H1 (cell line): ENCODE data around the gene BORA. TPM values are rescaled to one million over a fixed set of nuclear protein-coding genes. Genes with fewer than 3 reads are reported as not detected.

Source experiments
- CTCF ChIA-PET: fragments of 300-600 bp; sonication (Branson Sonifier 250); formaldehyde crosslinking; loops from one replicate; lab custom pipeline; 2021; ENCODE audit not compliant: partially characterized antibody; lab: Charles Lee
- POLR2A ChIA-PET: fragments of 300-600 bp; sonication (Branson Sonifier 250); formaldehyde crosslinking; loops from one replicate; lab custom pipeline; 2021; ENCODE audit warnings: inconsistent platforms; ENCODE audit not compliant: partially characterized antibody; lab: Charles Lee
- DNase-seq, 2 experiments: peaks; one replicate each; pipeline versions ENCODE4 v3.0.0 to v3.0.0-alpha.2; 2010 to 2022; ENCODE audit warnings: low spot score in 2 of 2, low read depth in 1 of 2, mixed read lengths in 1 of 2
- FAIRE-seq: peaks from 2 replicates; lab custom pipeline; 2011; peaks lifted over from hg19 to GRCh38; lab: Jason Lieb, UNC
- H2AFZ ChIP-seq: 2 replicates; pipeline ENCODE4 v1.8.1; 2012; ENCODE audit warnings: low read length, inconsistent platforms
- H2AK5ac ChIP-seq: 2 replicates; pipeline ENCODE4 v1.6.1; 2013; ENCODE audit warnings: low read depth, low read length
- H2BK120ac ChIP-seq: replicated peaks from 2 replicates; pipeline ENCODE3; 2013; ENCODE audit warnings: low read depth, low read length, inconsistent platforms
- H2BK12ac ChIP-seq: 2 replicates; pipeline ENCODE4 v1.6.1; 2013; ENCODE audit warnings: low read depth, low read length
- H2BK15ac ChIP-seq: 2 replicates; pipeline ENCODE4 v1.6.1; 2013; ENCODE audit warnings: low read length
- H2BK20ac ChIP-seq: 2 replicates; pipeline ENCODE4 v1.6.1; 2013; ENCODE audit warnings: low read length
- H2BK5ac ChIP-seq: 2 replicates; pipeline ENCODE4 v1.6.1; 2013; ENCODE audit warnings: low read depth, low read length
- H3K14ac ChIP-seq: 2 replicates; pipeline ENCODE4 v1.6.1; 2013; ENCODE audit warnings: inconsistent platforms; ENCODE audit not compliant: insufficient read length
- H3K18ac ChIP-seq: 2 replicates; pipeline ENCODE4 v1.6.1; 2013; ENCODE audit warnings: low read length; ENCODE audit errors: extremely low read depth
- H3K23ac ChIP-seq: 2 replicates; pipeline ENCODE4 v1.6.1; 2013; ENCODE audit warnings: inconsistent platforms; ENCODE audit not compliant: insufficient read length
- H3K23me2 ChIP-seq: 2 replicates; pipeline ENCODE4 v1.6.1; 2013; ENCODE audit warnings: low read depth, low read length
- H3K27ac ChIP-seq: 2 replicates; pipeline ENCODE4 v1.6.1; 2011; ENCODE audit warnings: low read depth, low read length, inconsistent platforms
- H3K27me3 ChIP-seq, 4 experiments: replicated peaks in 1 of 4; 1 replicate in 1 of 4; 2 replicates in 3 of 4; pipeline versions ENCODE4 v1.6.1 to v1.8.1; 2011 to 2013; ENCODE audit warnings: low read length in 3 of 4, mild to moderate bottlenecking in 3 of 4, inconsistent platforms in 2 of 4, mixed read lengths in 2 of 4, moderate library complexity in 1 of 4; ENCODE audit not compliant: control insufficient read depth in 3 of 4, insufficient read depth in 3 of 4; ENCODE audit errors: extremely low read depth in 1 of 4
- H3K36me3 ChIP-seq, 4 experiments: 2 replicates each; pipeline versions ENCODE4 v1.6.1 to v1.8.1; 2011 to 2013; ENCODE audit warnings: mild to moderate bottlenecking in 4 of 4, low read length in 3 of 4, moderate library complexity in 2 of 4, control low read depth in 1 of 4, inconsistent platforms in 1 of 4; ENCODE audit not compliant: insufficient read depth in 4 of 4, control insufficient read depth in 2 of 4
- H3K4ac ChIP-seq: replicated peaks from 2 replicates; pipeline ENCODE3; 2013; ENCODE audit warnings: low read length, low read depth, mixed read lengths, inconsistent platforms; ENCODE audit not compliant: insufficient read length
- H3K4me1 ChIP-seq, 4 experiments: replicated peaks in 1 of 4; 1 replicate in 1 of 4; 2 replicates in 3 of 4; pipeline versions ENCODE4 v1.6.1 to v1.8.1; 2011 to 2013; ENCODE audit warnings: low read length in 3 of 4, inconsistent platforms in 2 of 4, mixed read lengths in 1 of 4; ENCODE audit not compliant: insufficient read depth in 4 of 4, control insufficient read depth in 3 of 4
- H3K4me2 ChIP-seq, 2 experiments: 2 replicates each; pipeline versions ENCODE4 v1.6.1 to v1.8.1; 2011 to 2013; ENCODE audit warnings: low read depth in 2 of 2, low read length in 2 of 2, control low read depth in 1 of 2, inconsistent platforms in 1 of 2, mild to moderate bottlenecking in 1 of 2; ENCODE audit not compliant: insufficient read depth in 1 of 2
- H3K4me3 ChIP-seq, 4 experiments: fragments of 200-600, 300-600 bp in 1 of 4; sonication (generic), shearing (Covaris generic), sonication (Bioruptor Twin) in 1 of 4; 2 replicates each; pipeline versions ENCODE4 v1.5.1 to v1.8.1; 2011 to 2016; ENCODE audit warnings: low read length in 4 of 4, low read depth in 3 of 4, control low read depth in 2 of 4, inconsistent platforms in 2 of 4, mild to moderate bottlenecking in 2 of 4, mixed read lengths in 1 of 4, moderate library complexity in 1 of 4; ENCODE audit not compliant: insufficient read depth in 2 of 4; ENCODE audit errors: extremely low read depth in 1 of 4
- H3K56ac ChIP-seq: replicated peaks from 2 replicates; pipeline ENCODE3; 2013; ENCODE audit warnings: low read depth, mild to moderate bottlenecking, mixed read lengths, low read length, inconsistent platforms; ENCODE audit not compliant: insufficient read length
- H3K79me1 ChIP-seq: 2 replicates; pipeline ENCODE4 v1.6.1; 2013; ENCODE audit warnings: low read depth, low read length, control low read depth
- H3K79me2 ChIP-seq, 2 experiments: 2 replicates each; pipeline versions ENCODE4 v1.6.1 to v1.8.1; 2012 to 2013; ENCODE audit warnings: low read length in 2 of 2, mild to moderate bottlenecking in 2 of 2, inconsistent platforms in 1 of 2; ENCODE audit not compliant: insufficient read depth in 2 of 2, control insufficient read depth in 1 of 2
- H3K9ac ChIP-seq, 4 experiments: replicated peaks in 1 of 4; 1 replicate in 1 of 4; 2 replicates in 3 of 4; pipeline versions ENCODE4 v1.6.1 to v1.8.1; 2011 to 2013; ENCODE audit warnings: low read depth in 3 of 4, low read length in 3 of 4, control low read depth in 2 of 4, mild to moderate bottlenecking in 2 of 4, moderate library complexity in 2 of 4, inconsistent platforms in 1 of 4; ENCODE audit errors: extremely low read depth in 1 of 4
- H3K9me3 ChIP-seq, 2 experiments: 2 replicates each; pipeline versions ENCODE4 v1.6.1 to v1.8.1; 2012 to 2013; ENCODE audit warnings: mild to moderate bottlenecking in 2 of 2, moderate library complexity in 2 of 2, control low read depth in 1 of 2, inconsistent platforms in 1 of 2, low read depth in 1 of 2, low read length in 1 of 2, mixed read lengths in 1 of 2; ENCODE audit not compliant: insufficient read depth in 2 of 2
- H4K20me1 ChIP-seq, 2 experiments: replicated peaks in 1 of 2; 2 replicates each; pipeline versions ENCODE3 to v1.8.1; 2011 to 2013; ENCODE audit warnings: inconsistent platforms in 2 of 2, low read length in 2 of 2, mild to moderate bottlenecking in 1 of 2; ENCODE audit not compliant: insufficient read depth in 2 of 2, control insufficient read depth in 1 of 2
- H4K5ac ChIP-seq: 2 replicates; pipeline ENCODE4 v1.6.1; 2013; ENCODE audit warnings: low read length, low read depth, mixed read lengths, inconsistent platforms; ENCODE audit not compliant: insufficient read length
- H4K8ac ChIP-seq: 2 replicates; pipeline ENCODE4 v1.8.0; 2013; ENCODE audit warnings: mild to moderate bottlenecking, moderate library complexity, low read length, inconsistent platforms; ENCODE audit not compliant: insufficient read depth; ENCODE audit errors: extremely low read depth
- H4K91ac ChIP-seq: replicated peaks from 2 replicates; pipeline ENCODE3; 2013; ENCODE audit warnings: low read length, mixed read lengths, inconsistent platforms; ENCODE audit not compliant: insufficient read length
- POLR2AphosphoS5 ChIP-seq: IDR thresholded peaks from 2 replicates; pipeline ENCODE4 v1.6.1; 2011; ENCODE audit warnings: low read depth, low read length
- WGBS, 2 experiments: shearing (Covaris generic) in 1 of 2; methylation state at CpG; one replicate each; pipeline versions ENCODE4 v1.1.6 to v1.1.7; 2013 to 2015; ENCODE audit warnings: low lambda C conversion rate in 2 of 2, mixed read lengths in 2 of 2, inconsistent platforms in 1 of 2, low coverage in 1 of 2, missing lambda C conversion rate in 1 of 2; ENCODE audit not compliant: insufficient replicate concordance in 2 of 2, insufficient coverage in 1 of 2, insufficient read length in 1 of 2; ENCODE audit errors: extremely low coverage in 1 of 2, missing lambda C conversion rate in 1 of 2; 5-methylcytosine and 5-hydroxymethylcytosine counted together
- polyA plus RNA-seq, 7 experiments: library from polyadenylated mRNA; depleted of rRNA in 3 of 7; stranded (reverse) in 5 of 7; unstranded in 2 of 7; fragments of >200 nt in 5 of 7; fragments of 200-250 nt in 2 of 7; gene quantifications; 1 replicate in 5 of 7; 2 replicates in 1 of 7; 4 replicates in 1 of 7; pipeline versions ENCODE4 v1.2.1 to v1.2.3, GENCODE V29; 2011 to 2013; ENCODE audit warnings: missing spikeins in 2 of 7, mixed read lengths in 2 of 7
- total RNA-seq: library from RNA; stranded (reverse); fragmentation: NEBNext Ultra II Directional; extraction: Animal tissue kit (Norgen Biotek cat#: 25700); gene quantifications from 2 replicates; pipeline ENCODE4 v1.2.1, GENCODE V29; 2021
- TF ChIP-seq, protein P1 (sequence below), 3 experiments: IDR thresholded peaks; 1 replicate in 2 of 3; 2 replicates in 1 of 3; pipeline versions ENCODE4 v1.5.1 to v1.6.1; 2011; ENCODE audit warnings: low read length in 3 of 3, mild to moderate bottlenecking in 3 of 3, inconsistent platforms in 2 of 3, low read depth in 1 of 3, moderate library complexity in 1 of 3; ENCODE audit not compliant: insufficient read depth in 1 of 3; ENCODE audit errors: control extremely low read depth in 1 of 3

The BORA gene
- total and polyA plus RNA-seq, 2 of the 8 experiments (the other 6 are each of a cell fraction or from before 2014, with no cell fraction given) = 4.9 to 12.9 TPM

DNA sequence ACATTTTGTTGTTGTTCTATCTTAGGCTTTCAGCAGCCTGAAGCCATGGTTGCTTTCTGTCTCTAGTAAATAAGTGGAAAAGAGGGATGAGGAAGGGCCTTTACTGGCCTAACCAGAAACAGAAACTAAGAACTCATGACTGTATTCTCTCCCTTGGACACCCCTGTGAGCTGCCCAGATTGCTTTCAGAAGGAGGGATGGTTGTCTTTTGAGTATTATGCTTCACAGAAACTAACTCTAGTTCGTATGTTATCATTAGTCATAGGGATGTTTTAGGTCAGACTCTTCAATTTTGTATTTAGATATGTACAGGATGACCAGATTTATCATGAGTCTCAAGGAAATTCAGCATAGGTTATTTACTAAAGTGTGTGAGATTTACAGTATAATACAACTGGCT lies 17.5 kb downstream of the BORA start:
- H3K4me3 ChIP-seq = no peak overlapping the region
- no peak overlapping the region for H2BK5ac ChIP-seq
- H3K9me3 ChIP-seq = no peaks in the 10 kb centered on the region
- H4K5ac ChIP-seq = no peak overlapping the region
- no peak overlapping the region for H2BK20ac ChIP-seq
- no peak overlapping the region for H3K56ac ChIP-seq
- TF ChIP-seq, protein P1, sequence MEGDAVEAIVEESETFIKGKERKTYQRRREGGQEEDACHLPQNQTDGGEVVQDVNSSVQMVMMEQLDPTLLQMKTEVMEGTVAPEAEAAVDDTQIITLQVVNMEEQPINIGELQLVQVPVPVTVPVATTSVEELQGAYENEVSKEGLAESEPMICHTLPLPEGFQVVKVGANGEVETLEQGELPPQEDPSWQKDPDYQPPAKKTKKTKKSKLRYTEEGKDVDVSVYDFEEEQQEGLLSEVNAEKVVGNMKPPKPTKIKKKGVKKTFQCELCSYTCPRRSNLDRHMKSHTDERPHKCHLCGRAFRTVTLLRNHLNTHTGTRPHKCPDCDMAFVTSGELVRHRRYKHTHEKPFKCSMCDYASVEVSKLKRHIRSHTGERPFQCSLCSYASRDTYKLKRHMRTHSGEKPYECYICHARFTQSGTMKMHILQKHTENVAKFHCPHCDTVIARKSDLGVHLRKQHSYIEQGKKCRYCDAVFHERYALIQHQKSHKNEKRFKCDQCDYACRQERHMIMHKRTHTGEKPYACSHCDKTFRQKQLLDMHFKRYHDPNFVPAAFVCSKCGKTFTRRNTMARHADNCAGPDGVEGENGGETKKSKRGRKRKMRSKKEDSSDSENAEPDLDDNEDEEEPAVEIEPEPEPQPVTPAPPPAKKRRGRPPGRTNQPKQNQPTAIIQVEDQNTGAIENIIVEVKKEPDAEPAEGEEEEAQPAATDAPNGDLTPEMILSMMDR (IDR thresholded peaks at IDR 0.05; ENCODE audit: control extremely low read depth in 1 of 3, insufficient read depth in 1 of 3, low read depth in 1 of 3, low read length in 3 of 3) = no peak
- TF ChIP-seq POLR2AphosphoS5 = no peak
- no peak overlapping the region for H2AFZ ChIP-seq
- no peak overlapping the region for H2BK15ac ChIP-seq
- H2BK120ac ChIP-seq = no peak overlapping the region
- no peak overlapping the region for H2AK5ac ChIP-seq
- no peaks in the 10 kb centered on the region for H3K27me3 ChIP-seq
- no peak overlapping the region for H3K9ac ChIP-seq
- no peak overlapping the region for H3K4me2 ChIP-seq
- no peak for DNase-seq
- H3K27ac ChIP-seq = no peak overlapping the region
- H3K14ac ChIP-seq = no peak overlapping the region
- H3K4me1 ChIP-seq = no peaks in the 10 kb centered on the region
- H3K79me1 ChIP-seq = no peaks in the 10 kb centered on the region
- H3K4ac ChIP-seq = no peak overlapping the region
- no peak overlapping the region for H3K23ac ChIP-seq
- 84% methylated on average over 1 of the region's 1 CpG; no CpG with 5 or more reads in 1 of the 2 experiments for WGBS, 2 experiments
- H4K20me1 ChIP-seq = peaks cover 0 to 1% of the 10 kb centered on the region in 2 experiments
- no peak overlapping the region for H3K18ac ChIP-seq
- ChIA-PET POLR2A (no interaction called here), CTCF (no interaction called here)
- no peaks in the 10 kb centered on the region for H3K79me2 ChIP-seq
- no peak overlapping the region for H2BK12ac ChIP-seq
- no peak overlapping the region for H4K91ac ChIP-seq
- H3K36me3 ChIP-seq = peaks cover 6 to 62% (median 18%) of the 10 kb centered on the region in 4 experiments
- FAIRE-seq = no peak
- H4K8ac ChIP-seq = no peak overlapping the region
- no peaks in the 10 kb centered on the region for H3K23me2 ChIP-seq
